ENCODE data around the gene COL5A1. TPM values are rescaled to one million over a fixed set of nuclear protein-coding genes. Genes with fewer than 3 reads are reported as not detected.
"Not testable (repeated sequence)": the region's sequence is repeated elsewhere in the genome, so short reads cannot be mapped to it uniquely, and the experiment has no call there.

Gene COL5A1
- polyA plus RNA-seq, 3 donors = 0.01 TPM; not detected in 2

GRCh38 chr9:134855900-134856377 lies 214.3 kb downstream of the COL5A1 start:
- no peaks in the 10 kb centered on the region for H3K4me1 ChIP-seq (ENCODE audit: control insufficient read depth in 1 of 2, insufficient read depth in 2 of 2, low read length in 2 of 2)
- intact Hi-C loops (cut with micrococcal nuclease) = no loop called here
- no peaks in the 10 kb centered on the region for H3K27me3 ChIP-seq (ENCODE audit: control insufficient read depth in 2 of 2, insufficient read depth in 2 of 2, low read length in 2 of 2)

DNA sequence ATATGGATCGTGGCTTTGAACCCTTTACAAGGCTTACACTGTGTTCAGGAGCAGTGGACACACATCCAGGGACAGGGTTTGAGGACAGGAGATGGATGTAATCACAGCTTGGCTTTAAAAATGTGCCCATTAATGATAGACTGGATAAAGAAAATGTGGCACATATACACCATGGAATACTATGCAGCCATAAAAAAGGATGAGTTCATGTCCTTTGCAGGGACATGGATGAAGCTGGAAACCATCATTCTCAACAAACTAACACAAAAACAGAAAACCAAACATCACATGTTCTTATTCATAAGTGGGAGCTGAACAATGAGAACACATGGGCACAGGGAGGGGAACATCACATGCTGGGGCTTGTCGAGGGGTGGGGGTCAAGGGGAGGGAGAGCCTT lies 215.8 kb downstream of the COL5A1 start:
- H3K27ac ChIP-seq (ENCODE audit: low read depth in 1 of 2, low read length in 2 of 2); H3K9ac ChIP-seq (ENCODE audit: insufficient read depth, low read length, poor library complexity, severe bottlenecking); intact Hi-C loops (cut with micrococcal nuclease); H4K20me1 ChIP-seq (ENCODE audit: insufficient read depth, low read length); H3K27ac Mint-ChIP-seq; H3K36me3 Mint-ChIP-seq; H3K79me2 ChIP-seq (ENCODE audit: insufficient read depth, low read length); DNase-seq; H3K4me2 ChIP-seq (replicated peaks; ENCODE audit: extremely low read depth, low read length, poor library complexity, severe bottlenecking); H3K9me3 ChIP-seq (replicated peaks in 1 of 2; ENCODE audit: control insufficient read depth in 1 of 2, insufficient read depth in 1 of 2, low read length in 2 of 2); H3K4me3 ChIP-seq (replicated peaks in 1 of 3; ENCODE audit: low read depth in 2 of 3, low read length in 3 of 3); H3K36me3 ChIP-seq (replicated peaks in 1 of 2; ENCODE audit: control insufficient read depth in 1 of 2, insufficient read depth in 2 of 2, low read length in 2 of 2); H3K4me3 Mint-ChIP-seq; H3K4me1 ChIP-seq (ENCODE audit: control insufficient read depth in 1 of 2, insufficient read depth in 2 of 2, low read length in 2 of 2); H3K27me3 ChIP-seq (ENCODE audit: control insufficient read depth in 2 of 2, insufficient read depth in 2 of 2, low read length in 2 of 2); H2AFZ ChIP-seq (ENCODE audit: insufficient read depth, low read depth, low read length, poor library complexity, severe bottlenecking); H3K4me1 Mint-ChIP-seq: not testable (repeated sequence)
- 100% methylated on average over 1 of the region's 2 CpGs for WGBS (ENCODE audit: insufficient coverage)
- H3K27me3 Mint-ChIP-seq (ENCODE audit: low read depth in 3 of 3) = peaks cover 9 to 14% (median 10%) of the 10 kb centered on the region in 3 donors
- peaks cover 0 to 12% (median 5%) of the 10 kb centered on the region in 7 donors for H3K9me3 Mint-ChIP-seq

More at GRCh38 chr9:134855900-134856377, 214.3 kb downstream of the COL5A1 start:
- no peak overlapping the region for H3K4me3 Mint-ChIP-seq
- Histone ChIP-seq H3K4me2 (replicated peaks; ENCODE audit: extremely low read depth, low read length, poor library complexity, severe bottlenecking) (no peak overlapping the region), H3K79me2 (ENCODE audit: insufficient read depth, low read length) (no peaks in the 10 kb centered on the region), H4K20me1 (ENCODE audit: insufficient read depth, low read length) (no peaks in the 10 kb centered on the region), H3K4me3 (replicated peaks in 1 of 3; ENCODE audit: low read depth in 2 of 3, low read length in 3 of 3) (no peak overlapping the region), H3K9me3 (replicated peaks in 1 of 2; ENCODE audit: control insufficient read depth in 1 of 2, insufficient read depth in 1 of 2, low read length in 2 of 2) (peaks cover 2 to 3% of the 10 kb centered on the region in 2 donors), H2AFZ (ENCODE audit: insufficient read depth, low read depth, low read length, poor library complexity, severe bottlenecking) (no peak overlapping the region), H3K27ac (ENCODE audit: low read depth in 1 of 2, low read length in 2 of 2) (no peak overlapping the region), H3K9ac (ENCODE audit: insufficient read depth, low read length, poor library complexity, severe bottlenecking) (no peak overlapping the region), H3K36me3 (replicated peaks in 1 of 2; ENCODE audit: control insufficient read depth in 1 of 2, insufficient read depth in 2 of 2, low read length in 2 of 2) (no peaks in the 10 kb centered on the region)
- H3K27ac Mint-ChIP-seq = no peak overlapping the region
- TF ChIP-seq, protein P1, sequence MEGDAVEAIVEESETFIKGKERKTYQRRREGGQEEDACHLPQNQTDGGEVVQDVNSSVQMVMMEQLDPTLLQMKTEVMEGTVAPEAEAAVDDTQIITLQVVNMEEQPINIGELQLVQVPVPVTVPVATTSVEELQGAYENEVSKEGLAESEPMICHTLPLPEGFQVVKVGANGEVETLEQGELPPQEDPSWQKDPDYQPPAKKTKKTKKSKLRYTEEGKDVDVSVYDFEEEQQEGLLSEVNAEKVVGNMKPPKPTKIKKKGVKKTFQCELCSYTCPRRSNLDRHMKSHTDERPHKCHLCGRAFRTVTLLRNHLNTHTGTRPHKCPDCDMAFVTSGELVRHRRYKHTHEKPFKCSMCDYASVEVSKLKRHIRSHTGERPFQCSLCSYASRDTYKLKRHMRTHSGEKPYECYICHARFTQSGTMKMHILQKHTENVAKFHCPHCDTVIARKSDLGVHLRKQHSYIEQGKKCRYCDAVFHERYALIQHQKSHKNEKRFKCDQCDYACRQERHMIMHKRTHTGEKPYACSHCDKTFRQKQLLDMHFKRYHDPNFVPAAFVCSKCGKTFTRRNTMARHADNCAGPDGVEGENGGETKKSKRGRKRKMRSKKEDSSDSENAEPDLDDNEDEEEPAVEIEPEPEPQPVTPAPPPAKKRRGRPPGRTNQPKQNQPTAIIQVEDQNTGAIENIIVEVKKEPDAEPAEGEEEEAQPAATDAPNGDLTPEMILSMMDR (IDR thresholded peaks at IDR 0.05) = no peak
- peaks cover 7 to 12% (median 10%) of the 10 kb centered on the region in 3 donors for H3K27me3 Mint-ChIP-seq (ENCODE audit: low read depth in 3 of 3)
- H3K36me3 Mint-ChIP-seq = no peaks in the 10 kb centered on the region
- DNase-seq = no peak
- WGBS (ENCODE audit: insufficient coverage) = 96% methylated on average over 3 of the region's 9 CpGs
- no peaks in the 10 kb centered on the region for H3K4me1 Mint-ChIP-seq
- peaks cover 0 to 12% (median 5%) of the 10 kb centered on the region in 7 donors for H3K9me3 Mint-ChIP-seq

Measured in CD14-positive monocyte (primary cell).